Coronary artery (tissue), 2 donors: ENCODE measurements around the gene TULP1.

Experiments
- DNase-seq: peaks from one replicate; pipeline ENCODE4 v3.0.0-alpha.2; 2017; ENCODE audit warnings: low spot score
- H3K27ac ChIP-seq, 2 donors: fragments of 200-600 bp; sonication (generic); one replicate each; pipeline ENCODE4 v1.5.1; 2016 to 2019
- H3K4me3 ChIP-seq: fragments of 200-600 bp; sonication (generic); 2 replicates; pipeline ENCODE4 v1.5.1; 2016; ENCODE audit warnings: mild to moderate bottlenecking, moderate library complexity
- CTCF ChIP-seq: fragments of 200-600 bp; sonication (generic); IDR thresholded peaks from one replicate; pipeline ENCODE4 v1.5.1; 2019; ENCODE audit warnings: antibody characterized with exemption

TULP1 gene

GRCh38 chr6:35461270-35461669 lies 51.4 kb downstream of the TULP1 start:
- DNase-seq = no peak
- Histone ChIP-seq H3K27ac (no peak overlapping the region), H3K4me3 (no peak overlapping the region)
- TF ChIP-seq CTCF = no peak

GRCh38 chr6:35457907-35458306 lies 54.8 kb downstream of the TULP1 start:
- no peak for DNase-seq
- H3K27ac ChIP-seq = no peak overlapping the region
- TF ChIP-seq CTCF = no peak
- no peak overlapping the region for H3K4me3 ChIP-seq

GRCh38 chr6:35454391-35455110 lies 58.1 kb downstream of the TULP1 start:
- DNase-seq = no peak
- TF ChIP-seq CTCF = no peak
- Histone ChIP-seq H3K27ac (peak overlapping the region; percentile 18 to 51), H3K4me3 (no peak overlapping the region)

DNA sequence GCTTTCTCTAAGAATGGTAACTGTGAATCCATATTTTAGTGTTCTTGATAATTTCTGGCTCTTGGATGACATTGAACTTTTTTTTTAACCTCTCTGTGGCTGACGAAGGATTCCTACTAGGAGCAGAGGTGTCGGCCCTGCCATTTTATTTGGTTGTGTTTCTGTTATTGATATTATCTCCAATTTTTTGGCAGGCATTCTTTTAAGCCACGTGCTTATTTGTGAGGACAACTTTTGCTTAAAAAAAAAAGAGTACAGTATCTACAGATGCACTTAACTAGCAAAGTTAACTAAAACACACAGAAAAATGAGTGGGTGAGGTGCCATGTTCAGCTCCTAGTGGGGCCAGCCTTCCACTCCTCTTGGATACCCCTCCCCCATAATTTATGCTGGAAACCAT lies 59.5 kb downstream of the TULP1 start:
- no peak for DNase-seq
- H3K4me3 ChIP-seq = peak overlapping the region; percentile 87
- no peak for TF ChIP-seq CTCF
- H3K27ac ChIP-seq = peak overlapping the region in 1 of 2 donors; percentile 51

- no peak for TF ChIP-seq CTCF
- peak; percentile 96 for DNase-seq
- Histone ChIP-seq H3K27ac (peak within 1 kb of the TSS; percentile 51 to 81), H3K4me3 (peak within 1 kb of the TSS; percentile 87)
These were observed 60.3 kb downstream of the TULP1 start, which contains the start of gene FANCE for GRCh38 chr6:35452183-35453090. TSS of gene FANCE (plus strand) at chr6:35452338. CDS start at chr6:35452546, 208 bp downstream.

- peak overlapping the region; percentile 87 for H3K4me3 ChIP-seq
- H3K27ac ChIP-seq = peak overlapping the region; percentile 51 to 81
- no peak for DNase-seq
- TF ChIP-seq CTCF = no peak
These were observed 61.1 kb downstream of the TULP1 start for GRCh38 chr6:35451354-35452182.
